Endometrium (tissue), 2 donors: ENCODE measurements around the gene FBLL1.
"Not testable (repeated sequence)": the region's sequence is repeated elsewhere in the genome, so short reads cannot be mapped to it uniquely, and the experiment has no call there.

Experiments
- FAIRE-seq: peaks from 2 replicates; lab custom pipeline; 2012; peaks lifted over from hg19 to GRCh38; lab: Jason Lieb, UNC
- donor health status: control.
- donor health status: control.

FBLL1 gene

GRCh38 chr5:168553377-168554130 is 24.4 kb downstream of the FBLL1 start:
- peak; percentile 66 for FAIRE-seq

GRCh38 chr5:168557389-168557788 is 28.3 kb downstream of the FBLL1 start:
- no peak for FAIRE-seq

GRCh38 chr5:168562279-168562678 is 33.2 kb downstream of the FBLL1 start:
- no peak for FAIRE-seq

GRCh38 chr5:168563959-168564358 is 34.9 kb downstream of the FBLL1 start:
- FAIRE-seq = no peak

- no peak for FAIRE-seq
Measured at GRCh38 chr5:168568738-168569137, 39.6 kb downstream of the FBLL1 start.

GRCh38 chr5:168570490-168571328 is 41.6 kb downstream of the FBLL1 start:
- FAIRE-seq = no peak

- not testable (repeated sequence) for FAIRE-seq
Measured at GRCh38 chr5:168573663-168574062, 44.6 kb downstream of the FBLL1 start.

- not testable (repeated sequence) for FAIRE-seq
Measured at GRCh38 chr5:168574156-168574555, 45.1 kb downstream of the FBLL1 start.

GRCh38 chr5:168575391-168576372 is 46.6 kb downstream of the FBLL1 start:
- FAIRE-seq = no peak

GRCh38 chr5:168578006-168578405 is 48.9 kb downstream of the FBLL1 start:
- no peak for FAIRE-seq

- no peak for FAIRE-seq
Measured at GRCh38 chr5:168578538-168579487, 49.7 kb downstream of the FBLL1 start, which contains the start of gene PANK3. PANK3 (minus strand) TSS chr5:168579368; CDS start chr5:168579283, 85 bp downstream.

GRCh38 chr5:168579488-168580226 is 50.6 kb downstream of the FBLL1 start:
- peak; percentile 97 for FAIRE-seq

GRCh38 chr5:168580227-168580508 is 51.1 kb downstream of the FBLL1 start:
- no peak for FAIRE-seq
